Hepatocyte (in vitro differentiated cells): ENCODE measurements around the gene IGF2BP3.

Source experiments
- CTCF ChIP-seq: fragments of 200-600 bp; sonication (generic); IDR thresholded peaks from 2 replicates; pipeline ENCODE4 v1.5.1; 2016; ENCODE audit warnings: antibody characterized with exemption, mild to moderate bottlenecking; ENCODE audit not compliant: poor library complexity
- EZH2 ChIP-seq: fragments of 200-600 bp; sonication (generic); IDR thresholded peaks from 2 replicates; pipeline ENCODE4 v1.6.1; 2016; ENCODE audit warnings: antibody characterized with exemption, mild to moderate bottlenecking, borderline replicate concordance
- EZH2phosphoT487 ChIP-seq: fragments of 200-600 bp; sonication (generic); IDR thresholded peaks from one replicate; pipeline ENCODE4 v1.6.1; 2018; ENCODE audit warnings: antibody characterized with exemption, mild to moderate bottlenecking, low read depth, moderate library complexity; ENCODE audit not compliant: unreplicated experiment, severe bottlenecking

GRCh38 chr7:23426876-23427275 lies 43.4 kb downstream of the IGF2BP3 start:
- TF ChIP-seq CTCF = no peak
- no peak for TF ChIP-seq EZH2phosphoT487
- no peak for TF ChIP-seq EZH2
